Heart left ventricle (tissue), 16 donors: ENCODE results near the gene NQO1. TPM values are rescaled to one million over a fixed set of nuclear protein-coding genes. Genes with fewer than 3 reads are reported as not detected.

Experiments
- ATAC-seq, 4 donors: fragments of 200-7000 bp; cut with Tn5 transposase; one replicate each; pipeline ENCODE4 v1.9.1; 2020 to 2022; ENCODE audit warnings: moderate library complexity in 4 of 4, mild to moderate bottlenecking in 3 of 4, moderate number of reproducible peaks in 1 of 4
- DNase-seq, 5 donors: peaks; one replicate each; pipeline ENCODE4 v3.0.0-alpha.2; 2020
- H3K27ac ChIP-seq, 12 donors: fragments of 200-600 bp; sonication (generic) in 4 of 12; one replicate each; pipeline versions ENCODE4 v1.5.0 to v1.8.0; 2016 to 2022; ENCODE audit warnings: mild to moderate bottlenecking in 2 of 12
- H3K27me3 ChIP-seq, 9 donors: fragments of 200-600 bp; sonication (generic) in 2 of 9; one replicate each; pipeline versions ENCODE4 v1.5.1 to v1.8.0; 2016 to 2022; ENCODE audit warnings: mild to moderate bottlenecking in 3 of 9
- H3K36me3 ChIP-seq, 9 donors: fragments of 200-600 bp; sonication (generic) in 2 of 9; one replicate each; pipeline versions ENCODE4 v1.5.0 to v1.8.0; 2018 to 2022; ENCODE audit warnings: mild to moderate bottlenecking in 2 of 9
- H3K4me1 ChIP-seq, 12 donors: fragments of 200-600 bp; sonication (generic) in 4 of 12; one replicate each; pipeline versions ENCODE4 v1.5.0 to v1.8.0; 2016 to 2022; ENCODE audit warnings: mild to moderate bottlenecking in 3 of 12
- H3K4me3 ChIP-seq, 12 donors: fragments of 200-600 bp; sonication (generic) in 4 of 12; one replicate each; pipeline versions ENCODE4 v1.5.0 to v1.8.0; 2017 to 2022; ENCODE audit warnings: mild to moderate bottlenecking in 9 of 12, moderate library complexity in 4 of 12
- H3K9me3 ChIP-seq, 12 donors: fragments of 200-600 bp; sonication (generic) in 4 of 12; one replicate each; pipeline versions ENCODE4 v1.5.0 to v1.8.0; 2016 to 2022; ENCODE audit warnings: mild to moderate bottlenecking in 1 of 12
- CTCF ChIP-seq, 12 donors: fragments of 200-600 bp; sonication (generic) in 4 of 12; IDR thresholded peaks; one replicate each; pipeline versions ENCODE4 v1.5.0 to v1.8.0; 2018 to 2022; ENCODE audit warnings: antibody characterized with exemption in 12 of 12, mild to moderate bottlenecking in 5 of 12
- POLR2A ChIP-seq, 2 donors: fragments of 450-650 bp; IDR thresholded peaks; one replicate each; pipeline ENCODE4 v1.6.1; 2017; ENCODE audit warnings: antibody characterized with exemption in 2 of 2, mild to moderate bottlenecking in 2 of 2, moderate library complexity in 2 of 2
- WGBS, 4 donors: extraction: QIAGEN DNeasy Blood & Tissue Kit in 2 of 4; methylation state at CpG; one replicate each; pipeline versions ENCODE4 v1.1.5 to v1.1.7; 2013 to 2018; 5-methylcytosine and 5-hydroxymethylcytosine counted together
- intact Hi-C, 10 donors: fragments of 100-400 bp; cut with DNase I; formaldehyde crosslinking; loops; one replicate each; pipeline versions ENCODE4 v1.11.1 to v1.14.2; 2022
- polyA plus RNA-seq, 2 donors: library from polyadenylated mRNA; stranded (reverse); fragments of 200-250 nt; gene quantifications; one replicate each; pipeline ENCODE4 v1.2.3, GENCODE V29; 2013
- total RNA-seq, 9 donors: library from RNA; depleted of rRNA in 2 of 9; stranded (reverse); fragments of >200 nt in 2 of 9; fragmentation: NEBNext Ultra II Directional in 3 of 9; extraction: Animal tissue kit (Norgen Biotek cat#: 25700) in 3 of 9; gene quantifications; one replicate each; pipeline versions ENCODE4 v1.1.0 to v1.2.4, GENCODE V29; 2016 to 2023
- donor health status: ischemic (EF 13 %, LVEDD 7.1; RV severe dilation, severe dysfunction).
- donor health status: healthy with polysubstance abuse.
- donor health status: DM: no; HTN: yes; CAD: no.
- donor health status: DM: no; HTN: no; CAD: no.
- donor health status: ischemic (EF 25% LVEDD 6.9; RV normal size, moderate dysfunction).
- donor health status: ischemic (EF 25% LVEDD 5.7; RV mildly dilated, moderate dysfunction).
- donor health status: healthy.
- donor health status: DM: yes; HTN: yes; CAD: no.
- donor health status: ischemic (EF 35%, LVEDD 5.7; RV mildly dilated, moderate dysfunction).
- donor health status: nonischemic (EF 11% LVEDD 7.7; RV severe dilation, severe dysfunction).
- donor health status: DM: yes; HTN: yes; CAD: no.
- donor health status: PGD.
- donor health status: ischemic (EF 29% LVEDD 5.4; RV normal size, mild dysfunction).
- donor health status: nonischemic (EF 23%, LVEDD 6.1; RV moderate dilation, normal function).

Gene NQO1
- total and polyA plus RNA-seq, 11 donors: 7.6 to 76.8 (median 12.8) TPM

- ATAC-seq: no peak
- no peak for DNase-seq
- no peak for TF ChIP-seq POLR2A (IDR thresholded peaks at IDR 0.05)
- TF ChIP-seq CTCF (IDR thresholded peaks at IDR 0.05): no peak
- peaks cover 0 to 100% (median 97%) of the 10 kb centered on the region in 9 donors for H3K36me3 ChIP-seq
- no peaks in the 10 kb centered on the region for H3K9me3 ChIP-seq
- intact Hi-C loops: no loop called here
- no peak overlapping the region for H3K27ac ChIP-seq
- H3K27me3 ChIP-seq: no peaks in the 10 kb centered on the region
- WGBS, 4 donors: 86 to 94% (median 89%) methylated on average over 8 of the region's 8 CpGs
- H3K4me1 ChIP-seq: peaks cover 0 to 6% (median 0%) of the 10 kb centered on the region in 12 donors
- H3K4me3 ChIP-seq: no peak overlapping the region
These were observed 20.8 kb upstream of the NQO1 start for GRCh38 chr16:69747115-69747514.

GRCh38 chr16:69745959-69746358 is 19.6 kb upstream of the NQO1 start:
- no peak for TF ChIP-seq POLR2A (IDR thresholded peaks at IDR 0.05)
- TF ChIP-seq CTCF (IDR thresholded peaks at IDR 0.05): no peak
- no peaks in the 10 kb centered on the region for H3K27me3 ChIP-seq
- peaks cover 0 to 17% (median 9%) of the 10 kb centered on the region in 12 donors for H3K4me1 ChIP-seq
- no peaks in the 10 kb centered on the region for H3K9me3 ChIP-seq
- peaks cover 0 to 100% (median 97%) of the 10 kb centered on the region in 9 donors for H3K36me3 ChIP-seq
- ATAC-seq (no peak), DNase-seq (no peak)
- no peak overlapping the region for H3K27ac ChIP-seq
- intact Hi-C loops: no loop called here
- H3K4me3 ChIP-seq: no peak overlapping the region
- WGBS, 4 donors: 82 to 94% (median 92%) methylated on average over 9 to 10 of the region's 10 CpGs

- Histone ChIP-seq H3K4me1 (peaks cover 0 to 17% (median 9%) of the 10 kb centered on the region in 12 donors), H3K36me3 (peaks cover 0 to 100% (median 97%) of the 10 kb centered on the region in 9 donors), H3K27ac (no peak overlapping the region), H3K4me3 (no peak overlapping the region), H3K27me3 (no peaks in the 10 kb centered on the region), H3K9me3 (no peaks in the 10 kb centered on the region)
- ATAC-seq (no peak), DNase-seq (no peak)
- 96 to 97% (median 96%) methylated on average over 11 of the region's 11 CpGs for WGBS, 4 donors
- intact Hi-C loops: no loop called here
- TF ChIP-seq CTCF (IDR thresholded peaks at IDR 0.05) (no peak), POLR2A (IDR thresholded peaks at IDR 0.05) (no peak)
These were observed 18.9 kb upstream of the NQO1 start for GRCh38 chr16:69745232-69745612.

- 93 to 96% (median 95%) methylated on average over 35 of the region's 35 CpGs for WGBS, 4 donors
- intact Hi-C loops: no loop called here
- Histone ChIP-seq H3K9me3 (no peaks in the 10 kb centered on the region), H3K27me3 (no peaks in the 10 kb centered on the region), H3K27ac (no peak overlapping the region), H3K4me1 (peaks cover 0 to 17% (median 9%) of the 10 kb centered on the region in 12 donors), H3K4me3 (no peak overlapping the region), H3K36me3 (peaks cover 0 to 98% (median 94%) of the 10 kb centered on the region in 9 donors)
- no peak for TF ChIP-seq POLR2A (IDR thresholded peaks at IDR 0.05)
- TF ChIP-seq CTCF (IDR thresholded peaks at IDR 0.05): no peak
- ATAC-seq (no peak), DNase-seq (no peak)
These were observed 18.2 kb upstream of the NQO1 start for GRCh38 chr16:69744363-69745231.
